Measurements from ENCODE around the gene PHEX.
A peak's percentile ranks its signal among the peaks of the same experiment; 100 is the strongest.

Gene PHEX

DNA sequence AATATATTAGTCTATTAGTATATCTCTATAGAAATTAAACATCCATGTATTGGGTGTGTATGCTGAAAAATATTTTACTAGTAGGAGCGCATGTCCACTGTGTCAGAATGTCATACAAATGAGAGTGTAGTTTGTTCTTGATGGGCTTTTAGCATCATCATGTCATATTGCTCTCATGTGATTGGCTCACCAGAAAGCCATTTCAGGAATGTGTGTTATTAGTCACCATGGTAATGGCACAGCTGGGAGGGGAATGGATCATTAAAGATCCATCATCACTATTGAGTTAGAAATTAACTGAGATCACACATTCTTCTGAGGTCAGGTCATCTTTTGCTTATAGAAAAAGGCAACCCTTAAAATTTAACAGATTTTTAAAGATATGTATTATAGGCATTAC, 77.3 kb downstream of the PHEX start:
- DNase-seq, result no peak

DNA sequence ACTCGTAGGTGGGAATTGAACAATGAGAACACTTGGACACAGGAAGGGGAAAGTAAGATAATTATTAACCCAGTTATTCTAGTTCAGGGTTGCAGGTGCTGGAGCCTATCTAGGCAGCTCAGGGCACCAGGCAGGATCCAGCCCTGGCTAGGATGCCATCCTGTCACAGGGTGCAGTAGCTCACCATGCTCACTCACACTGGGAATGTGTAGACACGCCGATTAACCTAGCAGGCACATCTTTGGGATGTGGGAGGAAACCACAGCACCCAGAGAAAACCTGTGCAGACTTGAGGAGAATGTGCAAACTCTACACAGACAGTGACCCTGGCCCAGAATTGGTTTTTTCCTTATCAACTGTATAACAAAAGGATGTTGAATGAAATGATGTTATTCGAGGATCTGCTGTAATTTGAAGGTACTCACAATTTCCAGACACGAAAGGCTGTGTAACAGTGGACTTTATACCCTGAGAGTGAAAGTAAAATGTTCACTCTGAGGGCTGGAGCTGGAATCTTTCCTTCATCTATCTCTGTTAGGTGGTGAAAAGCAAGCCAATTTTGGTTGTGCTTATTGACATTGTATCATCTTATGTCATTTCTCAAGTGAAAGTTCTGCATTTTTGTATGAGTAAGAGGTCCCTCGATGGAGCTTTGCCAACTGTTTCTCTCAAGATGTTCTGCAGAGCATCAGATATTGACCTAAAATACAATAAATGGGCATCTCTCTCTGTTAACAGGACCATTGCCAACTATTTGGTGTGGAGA, 78.8 kb downstream of the PHEX start:
- DNase-seq, result no peak

- no peak for DNase-seq
Observed at GRCh38 chrX:22116605-22117546, 84.8 kb downstream of the PHEX start.

DNA sequence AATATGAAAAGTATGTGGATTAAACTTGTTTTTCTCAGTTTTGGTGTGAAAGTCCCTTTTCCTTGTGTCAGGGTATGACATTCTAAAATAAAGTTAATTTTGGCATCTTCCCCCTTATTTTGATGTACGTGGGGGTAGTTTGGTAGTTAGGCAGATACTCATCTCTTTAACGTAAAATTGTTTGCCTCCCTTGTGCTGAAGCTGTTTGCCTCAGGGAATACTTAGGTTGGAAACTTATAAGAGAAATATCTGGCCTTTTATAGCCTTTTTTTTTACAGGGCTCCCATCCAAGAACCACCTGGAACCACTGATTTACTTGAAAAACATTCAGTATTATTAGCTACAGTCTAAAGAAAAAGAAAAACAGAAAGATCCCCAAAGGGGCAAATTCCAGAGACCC, 85.5 kb downstream of the PHEX start:
- no peak for DNase-seq

- DNase-seq, result no peak
Observed at GRCh38 chrX:22118161-22118830, 86.2 kb downstream of the PHEX start.

- no peak for DNase-seq
Observed at GRCh38 chrX:22121161-22121560, 89.0 kb downstream of the PHEX start.

- DNase-seq, result peak; percentile 28
Observed at GRCh38 chrX:22122510-22122909, 90.4 kb downstream of the PHEX start.

DNA sequence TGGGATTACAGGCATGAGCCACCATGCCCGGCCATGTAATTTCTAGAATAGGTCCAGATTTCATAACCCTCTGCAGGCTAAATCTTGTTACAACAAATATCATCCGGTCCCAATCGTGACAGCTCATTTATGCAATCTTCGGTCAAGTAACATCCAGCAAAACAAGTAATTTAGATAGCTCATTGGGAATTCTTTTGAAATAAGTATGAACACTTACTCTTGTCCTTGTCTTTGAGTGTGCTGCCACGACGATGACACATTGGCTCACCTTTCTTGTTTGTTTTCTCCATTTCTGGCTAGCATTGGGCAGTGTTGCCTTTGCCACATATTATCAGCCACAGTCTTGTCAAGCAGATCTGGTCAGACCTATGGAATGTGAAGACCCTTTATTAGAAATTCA, 92.0 kb downstream of the PHEX start:
- no peak for DNase-seq

- DNase-seq, result no peak
Observed at GRCh38 chrX:22125481-22125880, 93.4 kb downstream of the PHEX start.

DNA sequence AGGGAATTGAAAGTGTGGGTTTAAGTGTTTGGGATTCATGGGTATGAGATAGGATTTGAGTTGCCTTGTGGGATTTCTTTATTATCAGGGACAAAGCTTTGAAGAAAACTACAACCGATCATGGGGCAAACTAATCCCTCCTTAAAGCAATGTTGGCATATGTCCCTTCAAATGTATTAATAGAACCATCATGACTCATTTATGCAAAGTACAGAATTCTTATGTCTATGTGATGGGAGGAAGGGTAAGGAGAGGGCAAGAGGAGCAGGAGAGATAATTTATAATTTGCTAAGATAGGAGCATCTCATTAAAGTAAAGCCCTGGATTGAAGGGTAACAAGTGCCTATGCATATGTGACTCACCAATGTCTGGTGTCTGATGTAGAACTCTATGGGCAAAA, 94.2 kb downstream of the PHEX start:
- no peak for DNase-seq

DNA sequence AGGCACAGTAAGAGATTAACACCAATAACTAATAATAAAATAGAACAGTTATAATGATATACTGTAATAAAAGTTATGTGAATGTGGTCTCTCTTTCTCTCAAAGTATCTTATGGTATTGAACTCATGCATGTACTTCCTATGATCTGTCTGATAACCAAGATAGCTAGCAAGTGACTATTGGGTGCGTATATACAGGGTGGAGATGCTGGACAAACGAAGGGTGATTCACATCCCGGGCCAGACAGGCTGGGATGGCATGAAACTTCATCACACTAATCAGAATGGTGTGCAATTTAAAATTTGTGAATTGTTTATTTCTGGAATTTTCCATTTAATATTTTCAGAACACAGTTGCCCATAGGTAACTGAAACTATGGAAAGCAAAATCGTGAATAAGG, 96.8 kb downstream of the PHEX start:
- DNase-seq, result no peak

DNA sequence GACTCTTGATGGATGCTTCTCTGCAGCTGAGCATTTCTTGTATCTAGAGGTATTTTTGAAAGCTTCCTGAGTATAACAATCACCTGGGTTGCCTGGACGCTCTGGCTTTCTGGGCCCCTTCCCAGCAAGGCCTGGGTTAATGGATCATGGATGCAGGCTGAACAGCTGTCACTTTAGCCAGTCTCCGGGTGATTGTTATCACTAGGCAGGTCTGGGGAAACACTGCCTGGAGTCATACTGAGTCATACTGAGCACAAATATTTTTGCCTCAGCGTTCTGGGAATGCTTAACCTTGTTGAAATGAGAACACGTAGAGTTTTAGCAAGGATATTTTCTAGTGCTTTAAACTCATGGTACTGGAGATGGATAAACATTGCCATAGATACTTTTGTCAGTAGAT, 102.6 kb downstream of the PHEX start:
- peak; percentile 5 for DNase-seq

GRCh38 chrX:22135171-22135711, 103.1 kb downstream of the PHEX start:
- DNase-seq, result no peak

DNA sequence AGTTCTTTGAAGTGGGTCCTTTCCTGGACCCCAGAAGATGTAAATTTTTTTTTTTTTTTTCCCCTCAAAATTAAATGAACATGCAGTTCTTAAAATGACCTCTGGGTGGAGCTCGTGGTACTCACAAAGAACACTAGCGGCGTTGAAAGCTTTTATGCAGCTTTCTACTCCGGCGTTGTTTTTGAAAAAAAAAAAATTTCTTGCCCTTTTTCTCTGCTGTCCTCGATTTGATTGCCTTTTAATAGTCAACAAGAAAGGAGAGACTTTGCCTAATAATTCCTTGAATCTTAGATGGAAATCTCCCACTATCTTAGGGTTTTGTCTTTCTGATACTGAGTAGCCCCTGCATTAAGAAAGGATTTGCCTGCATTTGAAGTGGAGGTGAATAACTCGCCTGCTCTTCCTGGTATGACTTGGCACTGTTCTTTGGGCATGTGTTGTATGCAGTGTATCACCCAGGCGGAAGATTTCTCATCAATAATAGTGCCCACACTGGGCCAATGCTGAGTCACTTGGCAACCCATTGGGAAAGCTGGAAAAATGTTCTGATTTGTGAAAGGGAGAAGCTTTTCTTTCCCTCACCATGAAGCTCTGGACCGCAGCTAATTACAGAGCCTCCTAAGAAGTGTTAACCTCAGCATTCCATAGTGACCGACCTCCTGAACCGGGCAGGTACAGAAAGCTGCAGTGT, 104.0 kb downstream of the PHEX start:
- no peak for DNase-seq

DNA sequence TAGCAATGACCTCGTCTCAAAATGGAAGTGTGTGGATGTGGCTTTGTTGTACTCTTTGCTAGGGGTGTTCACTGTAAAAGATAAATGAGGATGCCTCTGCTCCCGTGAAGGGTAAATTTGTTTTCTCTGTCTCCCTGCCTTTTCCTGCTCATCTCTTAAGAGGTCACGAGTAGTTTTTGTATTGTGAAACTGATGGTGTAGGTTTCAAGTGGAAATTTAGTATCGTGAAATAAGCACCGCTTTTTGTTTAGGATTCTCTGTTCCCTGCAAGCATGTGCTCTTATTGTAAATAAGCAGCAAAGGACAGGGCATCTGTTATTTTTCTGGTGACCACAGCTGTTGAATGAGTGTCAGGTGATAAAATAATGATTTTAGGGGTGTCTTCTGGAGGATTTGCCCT, 104.6 kb downstream of the PHEX start:
- no peak for DNase-seq

DNA sequence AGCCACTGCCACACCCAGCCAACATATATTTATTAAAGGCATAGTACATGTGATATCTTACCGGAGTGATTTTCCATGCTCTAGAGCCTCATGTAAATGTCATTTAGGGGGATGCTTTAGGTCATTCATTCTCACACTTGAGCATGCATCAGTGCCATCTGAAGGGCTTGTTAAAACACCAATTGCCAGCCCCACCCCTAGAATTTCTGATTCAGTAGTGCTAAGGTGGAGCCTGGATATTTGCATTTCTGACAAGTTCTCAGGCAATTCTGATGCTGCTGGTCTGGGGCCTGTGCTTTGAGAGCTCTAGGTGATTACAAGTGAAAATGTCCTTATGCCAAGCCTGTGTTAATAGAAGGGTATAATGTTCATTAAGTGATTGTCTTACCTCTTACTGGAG, 107.7 kb downstream of the PHEX start:
- no peak for DNase-seq

GRCh38 chrX:22141047-22141730, 109.1 kb downstream of the PHEX start:
- DNase-seq, result no peak

- DNase-seq, result no peak
Observed at GRCh38 chrX:22147214-22147613, 115.1 kb downstream of the PHEX start.

DNA sequence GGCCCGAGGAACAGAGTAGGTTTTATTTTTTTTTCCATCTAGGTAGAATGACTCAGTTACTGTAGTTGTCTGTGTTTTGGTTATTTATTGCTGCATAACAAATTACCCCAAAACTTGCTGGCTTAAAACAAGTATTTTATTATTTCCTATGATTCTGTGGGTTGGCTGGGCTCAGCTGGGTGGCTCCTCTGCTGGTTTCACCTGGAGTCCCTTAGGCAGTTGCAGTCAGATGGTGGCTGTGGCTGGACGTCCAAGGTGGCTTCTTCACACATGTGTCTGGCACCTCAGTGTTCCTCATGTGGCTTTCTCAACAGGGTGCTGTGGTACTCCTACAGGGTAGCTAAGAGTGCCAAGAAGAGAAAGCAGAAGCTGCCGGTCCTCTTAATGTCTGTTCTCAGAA, 115.8 kb downstream of the PHEX start:
- no peak for DNase-seq

- DNase-seq, result no peak
Observed at GRCh38 chrX:22148565-22148964, 116.4 kb downstream of the PHEX start.

GRCh38 chrX:22150371-22150770, 118.2 kb downstream of the PHEX start:
- no peak for DNase-seq

DNA sequence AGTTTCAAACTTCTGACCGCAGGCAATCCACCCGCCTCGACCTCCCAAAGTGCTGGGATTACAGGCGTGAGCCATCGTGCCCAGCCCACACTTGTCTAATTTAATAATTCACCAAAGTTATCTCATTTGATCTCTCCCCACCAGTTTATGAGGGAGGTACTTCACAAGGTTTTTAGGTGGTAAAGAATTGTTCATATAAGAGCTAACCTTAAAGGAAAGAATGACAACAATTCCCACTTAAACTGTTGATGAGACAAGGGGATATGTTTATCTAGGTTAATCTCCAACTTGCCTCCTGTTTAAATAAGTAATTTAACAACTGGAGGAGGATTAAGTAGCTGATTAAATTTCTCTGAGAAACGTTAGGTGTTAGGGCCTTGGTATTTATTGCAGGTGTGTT, 123.0 kb downstream of the PHEX start:
- DNase-seq, result no peak
